ENCODE measurements around the gene OTOP3. TPM values are rescaled to one million over a fixed set of nuclear protein-coding genes. Genes with fewer than 3 reads are reported as not detected.

Gene OTOP3
- total RNA-seq, 1 experiment from 2014 or later: not detected

GRCh38 chr17:74936470-74936799, 737 bp downstream of the OTOP3 start:
- DNase-seq (ENCODE audit: unreplicated experiment): no peak
- CTCF ChIA-PET: no interaction called here
- BruUV-seq (replicated peaks): no TSS peak
- POLR2A ChIA-PET: interaction anchor here (0.6 kb wide), 1 partner anchor 110 kb away, joined by 4 read pairs; no protein-coding TSS in a partner anchor
- intact Hi-C loops (cut with micrococcal nuclease): no loop called here
- H3K9me3 Mint-ChIP-seq (ENCODE audit: unreplicated experiment): no peaks in the 10 kb centered on the region
- peaks cover 21% of the 10 kb centered on the region for H3K27me3 Mint-ChIP-seq (ENCODE audit: insufficient read depth, unreplicated experiment)
- no peak overlapping the region for H3K4me3 Mint-ChIP-seq (ENCODE audit: unreplicated experiment)
- no peak overlapping the region for H3K27ac Mint-ChIP-seq (ENCODE audit: low read depth, unreplicated experiment)
- TF ChIP-seq CTCF (IDR thresholded peaks at IDR 0.05; ENCODE audit: unreplicated experiment): no peak
- H3K36me3 Mint-ChIP-seq (ENCODE audit: insufficient read depth, unreplicated experiment): peaks cover 6% of the 10 kb centered on the region
- H3K4me1 Mint-ChIP-seq (ENCODE audit: insufficient read depth, unreplicated experiment): no peaks in the 10 kb centered on the region

GRCh38 chr17:74937064-74938051, 1.7 kb downstream of the OTOP3 start:
- BruUV-seq (replicated peaks): no TSS peak
- peaks cover 6% of the 10 kb centered on the region for H3K36me3 Mint-ChIP-seq (ENCODE audit: insufficient read depth, unreplicated experiment)
- H3K9me3 Mint-ChIP-seq (ENCODE audit: unreplicated experiment): no peaks in the 10 kb centered on the region
- peaks cover 21% of the 10 kb centered on the region for H3K27me3 Mint-ChIP-seq (ENCODE audit: insufficient read depth, unreplicated experiment)
- POLR2A ChIA-PET: interaction anchor here (0.6 to 1.0 kb wide), 4 partner anchors 12 to 111 kb away, joined by 3 to 4 read pairs (median 3); partner anchors contain the start of gene FDXR
- H3K4me3 Mint-ChIP-seq (ENCODE audit: unreplicated experiment): no peak overlapping the region
- no peak for TF ChIP-seq CTCF (IDR thresholded peaks at IDR 0.05; ENCODE audit: unreplicated experiment)
- intact Hi-C loops (cut with micrococcal nuclease): no loop called here
- H3K4me1 Mint-ChIP-seq (ENCODE audit: insufficient read depth, unreplicated experiment): no peaks in the 10 kb centered on the region
- H3K27ac Mint-ChIP-seq (ENCODE audit: low read depth, unreplicated experiment): no peak overlapping the region
- CTCF ChIA-PET: interaction anchor here (0.5 to 1.0 kb wide), 4 partner anchors 21 to 550 kb away, joined by 3 to 4 read pairs (median 3); no protein-coding TSS in a partner anchor
- DNase-seq (ENCODE audit: unreplicated experiment): no peak

- ChIA-PET CTCF (interaction anchor here (0.6 to 0.7 kb wide), 2 partner anchors 23 to 111 kb away, joined by 3 to 4 read pairs; no protein-coding TSS in a partner anchor), POLR2A (no interaction called here)
- no TSS peak for BruUV-seq (replicated peaks)
- peaks cover 21% of the 10 kb centered on the region for H3K27me3 Mint-ChIP-seq (ENCODE audit: insufficient read depth, unreplicated experiment)
- H3K4me3 Mint-ChIP-seq (ENCODE audit: unreplicated experiment): no peak overlapping the region
- TF ChIP-seq CTCF (IDR thresholded peaks at IDR 0.05; ENCODE audit: unreplicated experiment): no peak
- no peak overlapping the region for H3K27ac Mint-ChIP-seq (ENCODE audit: low read depth, unreplicated experiment)
- H3K4me1 Mint-ChIP-seq (ENCODE audit: insufficient read depth, unreplicated experiment): peaks cover 3% of the 10 kb centered on the region
- no peaks in the 10 kb centered on the region for H3K9me3 Mint-ChIP-seq (ENCODE audit: unreplicated experiment)
- H3K36me3 Mint-ChIP-seq (ENCODE audit: insufficient read depth, unreplicated experiment): peaks cover 6% of the 10 kb centered on the region
- intact Hi-C loops (cut with micrococcal nuclease): no loop called here
- no peak for DNase-seq (ENCODE audit: unreplicated experiment)
Observed at GRCh38 chr17:74938194-74938950, 2.7 kb downstream of the OTOP3 start.

GRCh38 chr17:74939534-74939933, 3.8 kb downstream of the OTOP3 start:
- TF ChIP-seq CTCF (IDR thresholded peaks at IDR 0.05; ENCODE audit: unreplicated experiment): no peak
- H3K27me3 Mint-ChIP-seq (ENCODE audit: insufficient read depth, unreplicated experiment): peaks cover 21% of the 10 kb centered on the region
- BruUV-seq (replicated peaks): no TSS peak
- H3K9me3 Mint-ChIP-seq (ENCODE audit: unreplicated experiment): no peaks in the 10 kb centered on the region
- ChIA-PET POLR2A (no interaction called here), CTCF (interaction anchor here (1.3 kb wide), 1 partner anchor 21 kb away, joined by 3 read pairs; no protein-coding TSS in a partner anchor)
- DNase-seq (ENCODE audit: unreplicated experiment): no peak
- H3K4me3 Mint-ChIP-seq (ENCODE audit: unreplicated experiment): no peak overlapping the region
- H3K27ac Mint-ChIP-seq (ENCODE audit: low read depth, unreplicated experiment): no peak overlapping the region
- intact Hi-C loops (cut with micrococcal nuclease): no loop called here
- peaks cover 6% of the 10 kb centered on the region for H3K36me3 Mint-ChIP-seq (ENCODE audit: insufficient read depth, unreplicated experiment)
- H3K4me1 Mint-ChIP-seq (ENCODE audit: insufficient read depth, unreplicated experiment): peaks cover 15% of the 10 kb centered on the region
